KMS-11 (cell line): ENCODE results near the gene FGFBP3.

Experiments used
- H2AFZ ChIP-seq: fragments of 200-600 bp; sonication (generic); 2 replicates; pipeline ENCODE4 v1.6.1; 2016; ENCODE audit warnings: antibody characterized with exemption, mixed run types, low read depth
- H3K27ac ChIP-seq: fragments of 200-600 bp; sonication (generic); 2 replicates; pipeline ENCODE4 v1.6.1; 2016; ENCODE audit warnings: mild to moderate bottlenecking, mixed run types
- H3K27me3 ChIP-seq: fragments of 200-600 bp; sonication (generic); 2 replicates; pipeline ENCODE4 v1.6.1; 2017; ENCODE audit warnings: mild to moderate bottlenecking, low read depth, mixed run types, moderate library complexity; ENCODE audit not compliant: insufficient read depth
- H3K36me3 ChIP-seq: fragments of 200-600 bp; sonication (generic); 2 replicates; pipeline ENCODE4 v1.6.1; 2017; ENCODE audit warnings: mild to moderate bottlenecking, mixed run types; ENCODE audit not compliant: insufficient read depth
- H3K4me1 ChIP-seq: fragments of 200-600 bp; sonication (generic); 2 replicates; pipeline ENCODE4 v1.6.1; 2016; ENCODE audit warnings: mild to moderate bottlenecking, low read depth, mixed run types; ENCODE audit not compliant: poor library complexity, severe bottlenecking
- H3K4me2 ChIP-seq: fragments of 200-600 bp; sonication (generic); 2 replicates; pipeline ENCODE4 v1.7.0; 2016; ENCODE audit warnings: mild to moderate bottlenecking, mixed run types
- H3K4me3 ChIP-seq: fragments of 200-600 bp; sonication (generic); IDR thresholded peaks from 2 replicates; pipeline ENCODE4 v1.6.1; 2017; ENCODE audit warnings: low read depth, low read length, mixed read lengths; ENCODE audit not compliant: insufficient read depth
- H3K79me2 ChIP-seq: fragments of 200-600 bp; sonication (generic); 2 replicates; pipeline ENCODE4 v1.6.1; 2016; ENCODE audit warnings: low read depth, mixed run types; ENCODE audit not compliant: insufficient read depth
- H3K9ac ChIP-seq: fragments of 200-600 bp; sonication (generic); 2 replicates; pipeline ENCODE4 v1.6.1; 2016; ENCODE audit warnings: mild to moderate bottlenecking, mixed run types
- H4K20me1 ChIP-seq: fragments of 200-600 bp; sonication (generic); 2 replicates; pipeline ENCODE4 v1.6.1; 2016; ENCODE audit warnings: mild to moderate bottlenecking, mixed run types; ENCODE audit not compliant: insufficient read depth
- TF ChIP-seq, protein P1 (sequence below): fragments of 200-600 bp; sonication (generic); conservative IDR thresholded peaks from 2 replicates; pipeline ENCODE4 v1.6.1; 2017; ENCODE audit warnings: low read depth, mild to moderate bottlenecking, antibody characterized with exemption, low read length, moderate library complexity, mixed read lengths

The FGFBP3 gene, protein sequence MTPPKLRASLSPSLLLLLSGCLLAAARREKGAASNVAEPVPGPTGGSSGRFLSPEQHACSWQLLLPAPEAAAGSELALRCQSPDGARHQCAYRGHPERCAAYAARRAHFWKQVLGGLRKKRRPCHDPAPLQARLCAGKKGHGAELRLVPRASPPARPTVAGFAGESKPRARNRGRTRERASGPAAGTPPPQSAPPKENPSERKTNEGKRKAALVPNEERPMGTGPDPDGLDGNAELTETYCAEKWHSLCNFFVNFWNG

DNA sequence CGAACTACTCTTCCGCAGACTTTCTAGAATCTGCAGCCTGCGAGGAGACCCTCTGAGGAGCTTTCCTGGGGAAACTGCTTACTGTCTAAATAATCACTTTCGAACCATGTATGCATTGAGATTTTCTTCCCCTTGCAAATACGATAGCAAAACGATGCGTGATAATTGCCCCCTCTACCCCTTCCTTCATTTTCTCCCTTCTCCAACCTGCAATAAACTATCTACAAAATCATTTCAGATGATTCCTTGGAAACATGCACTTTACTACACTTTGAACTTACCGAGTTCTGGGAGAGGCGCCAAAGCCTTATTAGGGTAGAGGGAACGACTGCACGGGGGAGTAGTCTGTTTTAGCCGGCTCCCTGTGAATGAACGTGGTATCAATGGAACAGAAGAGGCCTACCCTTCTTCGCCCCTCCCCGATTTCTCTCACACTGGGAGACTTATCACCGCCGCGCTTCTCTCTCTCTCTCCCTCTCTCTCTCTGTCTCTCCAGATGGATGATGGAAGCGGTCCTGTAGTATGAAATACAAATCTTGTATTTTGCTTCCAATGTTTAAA lies at the start of gene FGFBP3:
Gene FGFBP3 (minus strand): TSS at position 370 of the 561 bp plus-strand sequence. CDS start 517 bp downstream, outside the sequence.
- Histone ChIP-seq H3K27ac (peak within 1 kb of the TSS; percentile 11), H3K4me3 (no peak within 1 kb of the TSS), H3K4me1 (peaks cover 23% of the 10 kb centered on the region), H3K79me2 (no peaks in the 10 kb centered on the region), H3K9ac (peak within 1 kb of the TSS; percentile 22; the same call in 1 of the 2 replicates), H4K20me1 (no peaks in the 10 kb centered on the region), H2AFZ (peak within 1 kb of the TSS; percentile 74), H3K27me3 (no peaks in the 10 kb centered on the region), H3K36me3 (no peaks in the 10 kb centered on the region), H3K4me2 (peak within 1 kb of the TSS; percentile 94)
- TF ChIP-seq, protein P1, sequence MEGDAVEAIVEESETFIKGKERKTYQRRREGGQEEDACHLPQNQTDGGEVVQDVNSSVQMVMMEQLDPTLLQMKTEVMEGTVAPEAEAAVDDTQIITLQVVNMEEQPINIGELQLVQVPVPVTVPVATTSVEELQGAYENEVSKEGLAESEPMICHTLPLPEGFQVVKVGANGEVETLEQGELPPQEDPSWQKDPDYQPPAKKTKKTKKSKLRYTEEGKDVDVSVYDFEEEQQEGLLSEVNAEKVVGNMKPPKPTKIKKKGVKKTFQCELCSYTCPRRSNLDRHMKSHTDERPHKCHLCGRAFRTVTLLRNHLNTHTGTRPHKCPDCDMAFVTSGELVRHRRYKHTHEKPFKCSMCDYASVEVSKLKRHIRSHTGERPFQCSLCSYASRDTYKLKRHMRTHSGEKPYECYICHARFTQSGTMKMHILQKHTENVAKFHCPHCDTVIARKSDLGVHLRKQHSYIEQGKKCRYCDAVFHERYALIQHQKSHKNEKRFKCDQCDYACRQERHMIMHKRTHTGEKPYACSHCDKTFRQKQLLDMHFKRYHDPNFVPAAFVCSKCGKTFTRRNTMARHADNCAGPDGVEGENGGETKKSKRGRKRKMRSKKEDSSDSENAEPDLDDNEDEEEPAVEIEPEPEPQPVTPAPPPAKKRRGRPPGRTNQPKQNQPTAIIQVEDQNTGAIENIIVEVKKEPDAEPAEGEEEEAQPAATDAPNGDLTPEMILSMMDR: no peak

- Histone ChIP-seq H3K27me3 (no peaks in the 10 kb centered on the region), H3K27ac (no peak overlapping the region), H3K36me3 (peaks cover 9% of the 10 kb centered on the region; the same call in 1 of the 2 replicates), H4K20me1 (no peaks in the 10 kb centered on the region), H3K4me1 (peaks cover 14% of the 10 kb centered on the region), H3K4me3 (no peak overlapping the region), H2AFZ (no peak overlapping the region), H3K9ac (no peak overlapping the region), H3K4me2 (no peak overlapping the region), H3K79me2 (no peaks in the 10 kb centered on the region)
- TF ChIP-seq, protein P1: no peak
Observed at GRCh38 chr10:91957091-91957490, 47.8 kb upstream of the FGFBP3 start.

GRCh38 chr10:91955114-91955513 lies 45.8 kb upstream of the FGFBP3 start:
- Histone ChIP-seq H2AFZ (no peak overlapping the region), H3K36me3 (0 out of 2 replicates have a peak, but pooled peaks cover 9% of the 10 kb centered on the region), H3K4me2 (no peak overlapping the region), H3K4me3 (no peak overlapping the region), H3K27ac (no peak overlapping the region), H3K27me3 (no peaks in the 10 kb centered on the region), H3K4me1 (no peaks in the 10 kb centered on the region), H4K20me1 (no peaks in the 10 kb centered on the region), H3K79me2 (no peaks in the 10 kb centered on the region), H3K9ac (no peak overlapping the region)
- TF ChIP-seq, protein P1: no peak

- no peak overlapping the region for H2AFZ ChIP-seq
- H3K4me1 ChIP-seq: no peaks in the 10 kb centered on the region
- H3K79me2 ChIP-seq: no peaks in the 10 kb centered on the region
- no peak overlapping the region for H3K27ac ChIP-seq
- H3K9ac ChIP-seq: no peak overlapping the region
- H3K4me2 ChIP-seq: no peak overlapping the region
- TF ChIP-seq, protein P1: no peak
- 0 out of 2 replicates have a peak, but pooled peaks cover 2% of the 10 kb centered on the region for H3K36me3 ChIP-seq
- no peaks in the 10 kb centered on the region for H4K20me1 ChIP-seq
- no peaks in the 10 kb centered on the region for H3K27me3 ChIP-seq
- no peak overlapping the region for H3K4me3 ChIP-seq
Observed at GRCh38 chr10:91953600-91954160, 44.4 kb upstream of the FGFBP3 start.
